OCI-LY1 (cell line): ENCODE data around the gene PGBD5.

Source experiments
- EZH2 ChIP-seq: fragments of 200-600 bp; sonication (generic), shearing (Covaris generic); IDR thresholded peaks from 2 replicates; pipeline ENCODE4 v1.8.0; 2017; ENCODE audit warnings: borderline replicate concordance, mixed run types, mild to moderate bottlenecking, antibody characterized with exemption, low read length, moderate library complexity, mixed read lengths
- TF ChIP-seq, protein P1 (sequence below): fragments of 200-600 bp; sonication (generic), shearing (Covaris generic); IDR thresholded peaks from 2 replicates; pipeline ENCODE4 v1.5.1; 2017; ENCODE audit warnings: mild to moderate bottlenecking, antibody characterized with exemption, low read length, moderate library complexity, mixed read lengths

DNA sequence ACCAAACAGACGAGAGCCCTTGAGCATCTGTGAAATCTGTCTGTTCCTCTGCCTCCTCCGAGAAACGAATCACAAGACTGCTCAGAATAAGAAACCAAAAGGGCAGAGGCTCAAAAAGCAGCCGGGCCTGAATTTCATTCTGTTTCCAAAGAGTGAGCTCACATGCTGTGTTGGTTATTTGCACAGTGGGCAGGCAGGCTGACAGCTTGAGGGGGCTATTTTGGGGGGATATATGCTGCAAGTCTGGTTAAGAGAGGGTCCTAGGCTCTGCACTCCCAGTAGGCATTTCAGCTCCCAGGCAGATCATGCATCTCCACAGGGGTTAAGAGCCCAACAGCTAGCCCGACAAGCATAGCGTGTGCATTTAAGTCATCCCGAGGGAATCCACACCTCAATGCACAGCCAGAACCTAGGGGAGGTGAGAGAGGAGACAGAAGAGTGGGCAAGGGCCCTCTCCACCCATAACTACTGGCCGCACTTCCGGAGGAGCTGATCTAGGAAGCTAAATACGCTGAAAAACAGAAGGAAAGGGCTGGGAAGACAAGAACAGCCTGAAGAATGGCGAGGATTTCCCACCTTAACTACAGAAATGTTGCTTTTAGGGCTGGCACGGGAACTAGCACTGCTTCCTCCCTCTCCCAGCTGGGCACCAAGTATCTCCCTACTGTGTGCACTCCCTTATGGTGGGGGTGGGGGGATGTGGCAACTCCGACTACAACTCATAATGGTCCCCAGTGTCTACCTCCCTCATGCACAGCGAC is 3.7 kb downstream of the PGBD5 start:
- TF ChIP-seq, protein P1, sequence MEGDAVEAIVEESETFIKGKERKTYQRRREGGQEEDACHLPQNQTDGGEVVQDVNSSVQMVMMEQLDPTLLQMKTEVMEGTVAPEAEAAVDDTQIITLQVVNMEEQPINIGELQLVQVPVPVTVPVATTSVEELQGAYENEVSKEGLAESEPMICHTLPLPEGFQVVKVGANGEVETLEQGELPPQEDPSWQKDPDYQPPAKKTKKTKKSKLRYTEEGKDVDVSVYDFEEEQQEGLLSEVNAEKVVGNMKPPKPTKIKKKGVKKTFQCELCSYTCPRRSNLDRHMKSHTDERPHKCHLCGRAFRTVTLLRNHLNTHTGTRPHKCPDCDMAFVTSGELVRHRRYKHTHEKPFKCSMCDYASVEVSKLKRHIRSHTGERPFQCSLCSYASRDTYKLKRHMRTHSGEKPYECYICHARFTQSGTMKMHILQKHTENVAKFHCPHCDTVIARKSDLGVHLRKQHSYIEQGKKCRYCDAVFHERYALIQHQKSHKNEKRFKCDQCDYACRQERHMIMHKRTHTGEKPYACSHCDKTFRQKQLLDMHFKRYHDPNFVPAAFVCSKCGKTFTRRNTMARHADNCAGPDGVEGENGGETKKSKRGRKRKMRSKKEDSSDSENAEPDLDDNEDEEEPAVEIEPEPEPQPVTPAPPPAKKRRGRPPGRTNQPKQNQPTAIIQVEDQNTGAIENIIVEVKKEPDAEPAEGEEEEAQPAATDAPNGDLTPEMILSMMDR: no peak
- TF ChIP-seq EZH2: no peak
